GM21717 (cell line): ENCODE data around the gene KCNMA1.

Experiments used
- ATAC-seq: cut with Tn5 transposase; IDR thresholded peaks from one replicate; pipeline ENCODE4 v1.9.1; 2021; ENCODE audit warnings: mild to moderate bottlenecking, moderate library complexity; ENCODE audit not compliant: unreplicated experiment

Gene KCNMA1

GRCh38 chr10:77461636-77462296 lies 175.8 kb downstream of the KCNMA1 start:
- no peak for ATAC-seq

- ATAC-seq: no peak
Observed at GRCh38 chr10:77459905-77460304, 177.7 kb downstream of the KCNMA1 start.

- no peak for ATAC-seq
Observed at GRCh38 chr10:77458986-77459590, 178.5 kb downstream of the KCNMA1 start.

- no peak for ATAC-seq
Observed at GRCh38 chr10:77457721-77458120, 179.9 kb downstream of the KCNMA1 start.

- ATAC-seq: no peak
Observed at GRCh38 chr10:77457266-77457665, 180.3 kb downstream of the KCNMA1 start.

GRCh38 chr10:77456414-77456813 lies 181.2 kb downstream of the KCNMA1 start:
- no peak for ATAC-seq

- ATAC-seq: no peak
Observed at GRCh38 chr10:77455561-77455960, 182.0 kb downstream of the KCNMA1 start.

- ATAC-seq: no peak
Observed at GRCh38 chr10:77452952-77453564, 184.6 kb downstream of the KCNMA1 start.

- ATAC-seq: no peak
Observed at GRCh38 chr10:77451886-77452285, 185.7 kb downstream of the KCNMA1 start.

GRCh38 chr10:77448226-77448625 lies 189.4 kb downstream of the KCNMA1 start:
- no peak for ATAC-seq

- no peak for ATAC-seq
Observed at GRCh38 chr10:77446700-77447099, 190.9 kb downstream of the KCNMA1 start.

GRCh38 chr10:77445547-77445946 lies 192.1 kb downstream of the KCNMA1 start:
- ATAC-seq: no peak

- ATAC-seq: no peak
Observed at GRCh38 chr10:77444041-77444440, 193.6 kb downstream of the KCNMA1 start.

- no peak for ATAC-seq
Observed at GRCh38 chr10:77442699-77443189, 194.9 kb downstream of the KCNMA1 start.

- no peak for ATAC-seq
Observed at GRCh38 chr10:77441353-77442166, 196.0 kb downstream of the KCNMA1 start.

GRCh38 chr10:77436257-77436975 lies 201.2 kb downstream of the KCNMA1 start:
- no peak for ATAC-seq

GRCh38 chr10:77433546-77433945 lies 204.1 kb downstream of the KCNMA1 start:
- no peak for ATAC-seq

- no peak for ATAC-seq
Observed at GRCh38 chr10:77431980-77432797, 205.4 kb downstream of the KCNMA1 start.

GRCh38 chr10:77431209-77431611 lies 206.4 kb downstream of the KCNMA1 start:
- ATAC-seq: no peak

- ATAC-seq: no peak
Observed at GRCh38 chr10:77430530-77430929, 207.1 kb downstream of the KCNMA1 start.
